Measurements from ENCODE around the gene NAALADL2.
"Not testable (repeated sequence)": the region's sequence is repeated elsewhere in the genome, so short reads cannot be mapped to it uniquely, and the experiment has no call there.

Gene NAALADL2

GRCh38 chr3:175270198-175270837 is 411.2 kb downstream of the NAALADL2 start:
- no peak for DNase-seq (ENCODE audit: low read depth)
- no peak for TF ChIP-seq CTCF (conservative IDR thresholded peaks at IDR 0.05; ENCODE audit: control insufficient read depth, insufficient read depth, low read depth, low read length)
- no peak overlapping the region for H3K4me3 ChIP-seq (ENCODE audit: control insufficient read depth, low read depth, low read length)

- no peak for DNase-seq (ENCODE audit: low read depth)
- no peak for TF ChIP-seq CTCF (conservative IDR thresholded peaks at IDR 0.05; ENCODE audit: control insufficient read depth, insufficient read depth, low read depth, low read length)
- H3K4me3 ChIP-seq (ENCODE audit: control insufficient read depth, low read depth, low read length) = no peak overlapping the region
Measured at GRCh38 chr3:175270866-175271265, 411.7 kb downstream of the NAALADL2 start.

GRCh38 chr3:175271465-175271864 is 412.3 kb downstream of the NAALADL2 start:
- not testable (repeated sequence) for DNase-seq (ENCODE audit: low read depth); H3K4me3 ChIP-seq (ENCODE audit: control insufficient read depth, low read depth, low read length)

- no peak overlapping the region for H3K4me3 ChIP-seq (ENCODE audit: control insufficient read depth, low read depth, low read length)
- no peak for DNase-seq (ENCODE audit: low read depth)
- TF ChIP-seq CTCF (conservative IDR thresholded peaks at IDR 0.05; ENCODE audit: control insufficient read depth, insufficient read depth, low read depth, low read length) = no peak
Measured at GRCh38 chr3:175272392-175272791, 413.3 kb downstream of the NAALADL2 start.

GRCh38 chr3:175273573-175273972 is 414.4 kb downstream of the NAALADL2 start:
- no peak overlapping the region for H3K4me3 ChIP-seq (ENCODE audit: control insufficient read depth, low read depth, low read length)
- DNase-seq (ENCODE audit: low read depth) = no peak
- TF ChIP-seq CTCF (conservative IDR thresholded peaks at IDR 0.05; ENCODE audit: control insufficient read depth, insufficient read depth, low read depth, low read length) = no peak

GRCh38 chr3:175274056-175274455 is 414.9 kb downstream of the NAALADL2 start:
- no peak for DNase-seq (ENCODE audit: low read depth)
- no peak for TF ChIP-seq CTCF (conservative IDR thresholded peaks at IDR 0.05; ENCODE audit: control insufficient read depth, insufficient read depth, low read depth, low read length)
- no peak overlapping the region for H3K4me3 ChIP-seq (ENCODE audit: control insufficient read depth, low read depth, low read length)

- no peak for DNase-seq (ENCODE audit: low read depth)
- H3K4me3 ChIP-seq (ENCODE audit: control insufficient read depth, low read depth, low read length) = no peak overlapping the region
- TF ChIP-seq CTCF (conservative IDR thresholded peaks at IDR 0.05; ENCODE audit: control insufficient read depth, insufficient read depth, low read depth, low read length) = no peak
Measured at GRCh38 chr3:175274474-175275218, 415.5 kb downstream of the NAALADL2 start.

All from fibroblast of mammary gland (primary cell).